K562 (cell line): ENCODE results near the gene DPP10. TPM values are rescaled to one million over a fixed set of nuclear protein-coding genes. Genes with fewer than 3 reads are reported as not detected.

Experiments used
- ATAC-seq: fragments of 200-7000 bp; cut with Tn5 transposase; 3 replicates; pipeline ENCODE4 v1.9.1; 2020; ENCODE audit warnings: moderate library complexity
- BruUV-seq: library from RNA; stranded (reverse); fragments of 400-500 nt; replicated peaks from 2 replicates; lab custom pipeline; 2021; lab: Mats Ljungman, UMichigan
- CTCF ChIA-PET: fragments of 300-600 bp; formaldehyde crosslinking; extraction: SDS; loops from one replicate; lab custom pipeline; 2021; ENCODE audit warnings: low intra/inter-chr PET ratio; lab: Yijun Ruan, JAX
- POLR2A ChIA-PET: fragments of 300-600, 350-650 bp; sonication (Branson Sonifier 250); formaldehyde crosslinking; extraction: SDS; loops from one replicate; lab custom pipeline; 2021; ENCODE audit warnings: antibody characterized with exemption, inconsistent platforms; lab: Yijun Ruan, JAX
- DNase-seq, 4 experiments: peaks; one replicate each; pipeline versions ENCODE4 v3.0.0 to v3.0.0-alpha.2; 2011 to 2018; ENCODE audit warnings: low spot score in 3 of 4, mixed read lengths in 3 of 4; ENCODE audit errors: extremely low read depth in 1 of 4
- FAIRE-seq: peaks from 2 replicates; lab custom pipeline; 2011; peaks lifted over from hg19 to GRCh38; lab: Jason Lieb, UNC
- H2AFZ ChIP-seq: 2 replicates; pipeline ENCODE4 v1.6.0; 2011; ENCODE audit warnings: low read depth, low read length, control low read depth, inconsistent platforms
- H3K27ac ChIP-seq: fragments of 200-600 bp; 3 replicates; pipeline ENCODE4 v1.8.0; 2011; ENCODE audit warnings: low read depth, mild to moderate bottlenecking, control low read depth, inconsistent platforms, low read length, moderate library complexity, mixed read lengths; ENCODE audit errors: extremely low read depth
- H3K27me3 ChIP-seq, 2 experiments: fragments of 300-600 bp in 1 of 2; 2 replicates in 1 of 2; 3 replicates in 1 of 2; pipeline versions ENCODE4 v1.6.0 to v1.8.0; 2011; ENCODE audit warnings: inconsistent platforms in 2 of 2, low read length in 2 of 2, mild to moderate bottlenecking in 1 of 2, mixed read lengths in 1 of 2, moderate library complexity in 1 of 2; ENCODE audit not compliant: control insufficient read depth in 2 of 2, insufficient read depth in 2 of 2
- H3K36me3 ChIP-seq: fragments of 300-600 bp; 3 replicates; pipeline ENCODE4 v1.8.0; 2011; ENCODE audit warnings: mild to moderate bottlenecking, low read length, inconsistent platforms; ENCODE audit not compliant: control insufficient read depth, insufficient read depth
- H3K4me1 ChIP-seq, 2 experiments: fragments of 200-600 bp in 1 of 2; replicated peaks in 1 of 2; 2 replicates in 1 of 2; 3 replicates in 1 of 2; pipeline versions ENCODE4 v1.5.1 to v1.8.0; 2011; ENCODE audit warnings: inconsistent platforms in 2 of 2, low read length in 2 of 2, mild to moderate bottlenecking in 1 of 2, mixed read lengths in 1 of 2, moderate library complexity in 1 of 2; ENCODE audit not compliant: control insufficient read depth in 2 of 2, insufficient read depth in 2 of 2
- H3K4me2 ChIP-seq: 2 replicates; pipeline ENCODE4 v1.6.1; 2011; ENCODE audit warnings: low read length, control low read depth, inconsistent platforms, mixed read lengths; ENCODE audit not compliant: insufficient read depth
- H3K4me3 ChIP-seq: fragments of 200-600 bp; sonication (generic), shearing (Covaris generic); 2 replicates; pipeline ENCODE4 v1.5.1; 2016; ENCODE audit warnings: control low read depth, inconsistent platforms
- H3K79me2 ChIP-seq: fragments of 200-600 bp; 3 replicates; pipeline ENCODE4 v1.8.0; 2011; ENCODE audit warnings: low read length, inconsistent platforms; ENCODE audit not compliant: control insufficient read depth, insufficient read depth
- H3K9ac ChIP-seq, 2 experiments: 2 replicates each; pipeline versions ENCODE4 v1.6.0 to v1.6.1; 2011; ENCODE audit warnings: low read depth in 2 of 2, low read length in 2 of 2, control low read depth in 1 of 2, inconsistent platforms in 1 of 2, mild to moderate bottlenecking in 1 of 2, mixed read lengths in 1 of 2; ENCODE audit not compliant: insufficient read depth in 1 of 2
- H3K9me1 ChIP-seq: one replicate; pipeline ENCODE4 v1.6.0; 2011; ENCODE audit warnings: inconsistent platforms, mild to moderate bottlenecking, low read length, moderate library complexity; ENCODE audit not compliant: control insufficient read depth, insufficient read depth
- H3K9me3 ChIP-seq: replicated peaks from 2 replicates; pipeline ENCODE4 v1.5.1; 2011; ENCODE audit warnings: low read depth, low read length, inconsistent platforms; ENCODE audit not compliant: control insufficient read depth, insufficient read depth
- H4K20me1 ChIP-seq: replicated peaks from 2 replicates; pipeline ENCODE4 v1.6.1; 2011; ENCODE audit warnings: low read length, inconsistent platforms, mixed read lengths; ENCODE audit not compliant: control insufficient read depth, insufficient read depth
- ETS2 ChIP-seq: IDR thresholded peaks from 2 replicates; pipeline ENCODE4 v1.6.1; 2016; ENCODE audit warnings: borderline replicate concordance, missing genetic modification characterization, mild to moderate bottlenecking, moderate library complexity, missing compliant biosample characterization; ENCODE audit not compliant: poor library complexity, severe bottlenecking
- HMGN3 ChIP-seq: IDR thresholded peaks from 2 replicates; pipeline ENCODE4 v1.6.1; 2011; ENCODE audit warnings: borderline replicate concordance, low read depth, mild to moderate bottlenecking, mixed read lengths, low read length; ENCODE audit not compliant: insufficient read length; ENCODE audit errors: extremely low read depth
- SIX5 ChIP-seq, 2 experiments: IDR thresholded peaks; 2 replicates each; pipeline ENCODE4 v1.6.1; 2011; ENCODE audit warnings: low read length in 2 of 2, borderline replicate concordance in 1 of 2, low read depth in 1 of 2, mild to moderate bottlenecking in 1 of 2, moderate library complexity in 1 of 2; ENCODE audit not compliant: insufficient read depth in 1 of 2
- ZNF583 ChIP-seq: fragments of 250-450 bp; sonication (Bioruptor Pico); IDR thresholded peaks from 2 replicates; pipeline ENCODE4 v1.4.0; 2020
- ZNF77 ChIP-seq: fragments of 250-450 bp; sonication (Bioruptor Pico); IDR thresholded peaks from 2 replicates; pipeline ENCODE4 v1.5.0; 2020
- WGBS: fragments of 100-300 bp; shearing (Covaris generic); methylation state at CpG from one replicate; pipeline ENCODE4 v1.1.6; 2016; ENCODE audit warnings: low coverage, mixed read lengths; ENCODE audit not compliant: insufficient coverage; ENCODE audit errors: missing lambda C conversion rate; 5-methylcytosine and 5-hydroxymethylcytosine counted together
- in situ Hi-C: fragments of 300-500 bp; cut with MboI; formaldehyde crosslinking; loops from 4 replicates; pipeline ENCODE4 v1.15.0; 2018; ENCODE audit warnings: inconsistent platforms, mixed read lengths
- intact Hi-C: fragments of 100-400 bp; cut with micrococcal nuclease; formaldehyde crosslinking; loops from 2 replicates; pipeline ENCODE4 v1.14.2; 2022
- polyA plus RNA-seq, 8 experiments: library from polyadenylated mRNA; depleted of rRNA in 4 of 8; stranded (reverse) in 5 of 8; unstranded in 3 of 8; fragments of >200 nt; fragmentation: Nextera tagmentation in 2 of 8; fragmentation: Illumina TruSeq in 1 of 8; extraction: Ambion mirVana in 2 of 8; extraction: Trizol in 1 of 8; gene quantifications; 2 replicates each; pipeline versions ENCODE4 v1.2.1 to v1.2.3, GENCODE V29; 2011 to 2014; ENCODE audit warnings: inconsistent platforms in 1 of 8, missing spikeins in 1 of 8
- total RNA-seq, 7 experiments: library from RNA; depleted of rRNA in 6 of 7; stranded (reverse); fragments of >200 nt in 6 of 7; fragmentation: Illumina TruSeq in 2 of 7; extraction: Trizol in 2 of 7; gene quantifications; 2 replicates each; pipeline versions ENCODE4 v1.2.1 to v1.2.3, GENCODE V29; 2011 to 2021; ENCODE audit warnings: low replicate concordance in 1 of 7
- TF ChIP-seq, protein P1 (sequence below): sonication (generic); formaldehyde crosslinking; IDR thresholded peaks from 2 replicates; pipeline ENCODE4 v1.8.0; 2022; ENCODE audit warnings: mild to moderate bottlenecking, missing genetic modification reagents, borderline replicate concordance
- TF ChIP-seq, protein P2 (sequence below): fragments of 250-450 bp; sonication (Bioruptor Pico); IDR thresholded peaks from 2 replicates; pipeline ENCODE4 v1.8.0; 2021; ENCODE audit warnings: mild to moderate bottlenecking, moderate library complexity
- TF ChIP-seq, protein P3 (sequence below): fragments of 250-450 bp; sonication (Bioruptor Pico); IDR thresholded peaks from 2 replicates; pipeline ENCODE4 v1.4.0; 2020; ENCODE audit warnings: mild to moderate bottlenecking, moderate library complexity, borderline replicate concordance

Gene DPP10
- total and polyA plus RNA-seq, 9 of the 15 experiments (the other 6 are each of a cell fraction or from before 2014, with no cell fraction given), result not detected

DNA sequence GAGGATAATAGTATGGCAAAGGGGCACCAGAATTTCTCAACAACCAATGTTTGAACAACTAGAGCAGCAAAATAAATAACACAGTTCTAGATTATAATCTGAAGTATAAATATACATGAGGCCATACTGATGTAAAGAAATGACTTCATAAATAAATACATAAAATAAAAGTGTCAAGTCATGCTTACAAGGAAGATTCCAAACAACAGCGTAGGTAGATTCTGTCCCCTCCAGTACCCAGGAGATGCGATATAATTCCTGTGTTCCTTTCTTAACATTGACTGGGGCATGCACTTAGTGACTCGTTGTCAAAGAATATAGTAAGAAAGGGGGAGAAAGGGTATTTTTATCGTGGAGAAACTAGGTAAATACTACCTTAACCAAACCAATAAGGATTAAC is 355.1 kb downstream of the DPP10 start (continued):
- no peak for TF ChIP-seq SIX5 (IDR thresholded peaks at IDR 0.05; ENCODE audit: borderline replicate concordance in 1 of 2, insufficient read depth in 1 of 2, low read depth in 1 of 2, low read length in 2 of 2)
- no peak for TF ChIP-seq ZNF583 (CRISPR knock-in tag)
- TF ChIP-seq, protein P1, sequence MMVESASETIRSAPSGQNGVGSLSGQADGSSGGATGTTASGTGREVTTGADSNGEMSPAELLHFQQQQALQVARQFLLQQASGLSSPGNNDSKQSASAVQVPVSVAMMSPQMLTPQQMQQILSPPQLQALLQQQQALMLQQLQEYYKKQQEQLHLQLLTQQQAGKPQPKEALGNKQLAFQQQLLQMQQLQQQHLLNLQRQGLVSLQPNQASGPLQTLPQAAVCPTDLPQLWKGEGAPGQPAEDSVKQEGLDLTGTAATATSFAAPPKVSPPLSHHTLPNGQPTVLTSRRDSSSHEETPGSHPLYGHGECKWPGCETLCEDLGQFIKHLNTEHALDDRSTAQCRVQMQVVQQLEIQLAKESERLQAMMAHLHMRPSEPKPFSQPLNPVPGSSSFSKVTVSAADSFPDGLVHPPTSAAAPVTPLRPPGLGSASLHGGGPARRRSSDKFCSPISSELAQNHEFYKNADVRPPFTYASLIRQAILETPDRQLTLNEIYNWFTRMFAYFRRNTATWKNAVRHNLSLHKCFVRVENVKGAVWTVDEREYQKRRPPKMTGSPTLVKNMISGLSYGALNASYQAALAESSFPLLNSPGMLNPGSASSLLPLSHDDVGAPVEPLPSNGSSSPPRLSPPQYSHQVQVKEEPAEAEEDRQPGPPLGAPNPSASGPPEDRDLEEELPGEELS, result no peak
- TF ChIP-seq ETS2 (tag), result no peak
- TF ChIP-seq, protein P2, sequence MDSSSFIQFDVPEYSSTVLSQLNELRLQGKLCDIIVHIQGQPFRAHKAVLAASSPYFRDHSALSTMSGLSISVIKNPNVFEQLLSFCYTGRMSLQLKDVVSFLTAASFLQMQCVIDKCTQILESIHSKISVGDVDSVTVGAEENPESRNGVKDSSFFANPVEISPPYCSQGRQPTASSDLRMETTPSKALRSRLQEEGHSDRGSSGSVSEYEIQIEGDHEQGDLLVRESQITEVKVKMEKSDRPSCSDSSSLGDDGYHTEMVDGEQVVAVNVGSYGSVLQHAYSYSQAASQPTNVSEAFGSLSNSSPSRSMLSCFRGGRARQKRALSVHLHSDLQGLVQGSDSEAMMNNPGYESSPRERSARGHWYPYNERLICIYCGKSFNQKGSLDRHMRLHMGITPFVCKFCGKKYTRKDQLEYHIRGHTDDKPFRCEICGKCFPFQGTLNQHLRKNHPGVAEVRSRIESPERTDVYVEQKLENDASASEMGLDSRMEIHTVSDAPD (CRISPR knock-in tag), result no peak
- TF ChIP-seq ZNF77 (CRISPR knock-in tag), result no peak
- no peak for TF ChIP-seq HMGN3
- TF ChIP-seq, all 486 proteins: peak for 0

DNA sequence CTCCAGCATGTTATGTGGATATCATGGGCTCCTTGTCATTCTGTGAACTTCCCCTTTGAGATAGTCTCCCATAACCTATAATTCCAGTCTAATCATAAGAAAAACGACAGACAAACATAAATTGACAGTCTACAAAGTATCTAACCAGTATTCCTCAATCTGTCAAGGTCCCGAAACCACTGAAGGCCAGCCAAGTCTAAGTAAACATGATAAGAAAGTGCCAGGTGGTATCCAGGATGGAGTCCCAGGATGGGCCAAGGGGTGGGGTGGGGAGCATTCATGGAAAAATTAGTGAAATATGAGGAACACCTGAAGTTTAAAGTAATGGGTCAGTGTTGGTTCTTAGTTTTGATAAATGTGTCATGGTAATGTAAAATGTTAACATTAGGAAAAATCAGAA is 355.5 kb downstream of the DPP10 start:
- no peak overlapping the region for H3K4me2 ChIP-seq
- POLR2A ChIA-PET, result no interaction called here
- 0% methylated on average over 2 of the region's 2 CpGs for WGBS
- CTCF ChIA-PET, result no interaction called here
- no peak for DNase-seq
- ATAC-seq, result no peak
- H3K9me3 ChIP-seq, result no peaks in the 10 kb centered on the region; the same call in 1 of the 2 replicates
- no peak for FAIRE-seq
- H3K27me3 ChIP-seq, result no peaks in the 10 kb centered on the region
- H3K79me2 ChIP-seq, result no peaks in the 10 kb centered on the region
- H3K4me3 ChIP-seq, result no peak overlapping the region
- in situ Hi-C loops (no loop called here), intact Hi-C loops (no loop called here)
- no peak overlapping the region for H3K9ac ChIP-seq
- no peak overlapping the region for H2AFZ ChIP-seq
- TF ChIP-seq, protein P3, sequence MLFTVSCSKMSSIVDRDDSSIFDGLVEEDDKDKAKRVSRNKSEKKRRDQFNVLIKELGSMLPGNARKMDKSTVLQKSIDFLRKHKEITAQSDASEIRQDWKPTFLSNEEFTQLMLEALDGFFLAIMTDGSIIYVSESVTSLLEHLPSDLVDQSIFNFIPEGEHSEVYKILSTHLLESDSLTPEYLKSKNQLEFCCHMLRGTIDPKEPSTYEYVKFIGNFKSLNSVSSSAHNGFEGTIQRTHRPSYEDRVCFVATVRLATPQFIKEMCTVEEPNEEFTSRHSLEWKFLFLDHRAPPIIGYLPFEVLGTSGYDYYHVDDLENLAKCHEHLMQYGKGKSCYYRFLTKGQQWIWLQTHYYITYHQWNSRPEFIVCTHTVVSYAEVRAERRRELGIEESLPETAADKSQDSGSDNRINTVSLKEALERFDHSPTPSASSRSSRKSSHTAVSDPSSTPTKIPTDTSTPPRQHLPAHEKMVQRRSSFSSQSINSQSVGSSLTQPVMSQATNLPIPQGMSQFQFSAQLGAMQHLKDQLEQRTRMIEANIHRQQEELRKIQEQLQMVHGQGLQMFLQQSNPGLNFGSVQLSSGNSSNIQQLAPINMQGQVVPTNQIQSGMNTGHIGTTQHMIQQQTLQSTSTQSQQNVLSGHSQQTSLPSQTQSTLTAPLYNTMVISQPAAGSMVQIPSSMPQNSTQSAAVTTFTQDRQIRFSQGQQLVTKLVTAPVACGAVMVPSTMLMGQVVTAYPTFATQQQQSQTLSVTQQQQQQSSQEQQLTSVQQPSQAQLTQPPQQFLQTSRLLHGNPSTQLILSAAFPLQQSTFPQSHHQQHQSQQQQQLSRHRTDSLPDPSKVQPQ, result no peak
- no TSS peak for BruUV-seq
- no peaks in the 10 kb centered on the region for H3K36me3 ChIP-seq
- H3K4me1 ChIP-seq, result no peaks in the 10 kb centered on the region
- H3K9me1 ChIP-seq, result no peaks in the 10 kb centered on the region
- no peaks in the 10 kb centered on the region for H4K20me1 ChIP-seq
- H3K27ac ChIP-seq, result no peak overlapping the region
